Peyer's patch (tissue), 4 donors: ENCODE measurements around the gene RBP3.

Source experiments
- POLR2A ChIP-seq, 2 donors: fragments of 450-650 bp; IDR thresholded peaks; one replicate each; pipeline ENCODE4 v1.5.1; 2017; ENCODE audit warnings: antibody characterized with exemption in 2 of 2, mild to moderate bottlenecking in 2 of 2, moderate library complexity in 2 of 2
- TF ChIP-seq, protein P1 (sequence below), 6 experiments: fragments of 450-650 bp in 4 of 6; fragments of 200-600 bp in 2 of 6; sonication (generic) in 1 of 6; IDR thresholded peaks; one replicate each; pipeline ENCODE4 v1.5.1; 2017 to 2019; ENCODE audit warnings: antibody characterized with exemption in 6 of 6, mild to moderate bottlenecking in 3 of 6, moderate library complexity in 1 of 6

DNA sequence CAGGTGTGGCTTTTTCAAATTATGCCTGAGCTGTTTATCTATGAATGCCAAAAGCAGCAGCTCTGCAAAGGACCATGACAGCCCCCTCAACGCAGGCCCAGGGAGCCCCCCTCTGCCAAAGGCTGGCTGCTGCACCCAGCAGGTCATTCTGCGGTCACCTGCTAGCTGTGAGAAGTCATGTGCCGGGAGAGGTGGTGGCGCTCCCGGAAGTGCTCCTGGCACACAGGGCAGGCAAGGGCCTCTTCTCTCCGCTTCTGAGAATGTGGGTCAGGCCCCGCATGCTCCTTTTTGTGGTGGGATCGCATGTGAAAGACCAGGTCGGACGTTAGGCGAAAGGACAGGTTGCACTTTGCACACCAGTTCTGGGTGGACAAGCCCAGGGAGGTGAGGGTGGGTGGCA is 19.5 kb downstream of the RBP3 start:
- TF ChIP-seq, protein P1, sequence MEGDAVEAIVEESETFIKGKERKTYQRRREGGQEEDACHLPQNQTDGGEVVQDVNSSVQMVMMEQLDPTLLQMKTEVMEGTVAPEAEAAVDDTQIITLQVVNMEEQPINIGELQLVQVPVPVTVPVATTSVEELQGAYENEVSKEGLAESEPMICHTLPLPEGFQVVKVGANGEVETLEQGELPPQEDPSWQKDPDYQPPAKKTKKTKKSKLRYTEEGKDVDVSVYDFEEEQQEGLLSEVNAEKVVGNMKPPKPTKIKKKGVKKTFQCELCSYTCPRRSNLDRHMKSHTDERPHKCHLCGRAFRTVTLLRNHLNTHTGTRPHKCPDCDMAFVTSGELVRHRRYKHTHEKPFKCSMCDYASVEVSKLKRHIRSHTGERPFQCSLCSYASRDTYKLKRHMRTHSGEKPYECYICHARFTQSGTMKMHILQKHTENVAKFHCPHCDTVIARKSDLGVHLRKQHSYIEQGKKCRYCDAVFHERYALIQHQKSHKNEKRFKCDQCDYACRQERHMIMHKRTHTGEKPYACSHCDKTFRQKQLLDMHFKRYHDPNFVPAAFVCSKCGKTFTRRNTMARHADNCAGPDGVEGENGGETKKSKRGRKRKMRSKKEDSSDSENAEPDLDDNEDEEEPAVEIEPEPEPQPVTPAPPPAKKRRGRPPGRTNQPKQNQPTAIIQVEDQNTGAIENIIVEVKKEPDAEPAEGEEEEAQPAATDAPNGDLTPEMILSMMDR (IDR thresholded peaks at IDR 0.05), result no peak
- no peak for TF ChIP-seq POLR2A (IDR thresholded peaks at IDR 0.05)
